Stimulated activated naive CD8-positive, alpha-beta T cell treated with anti-CD3 and anti-CD28 coated beads, Interleukin-15, amount 100 ng/mL, for 72 hours (primary cell): Measurements from ENCODE around the gene DAGLA.

Experiments used
- ATAC-seq: fragments of 150-1000 bp; cut with Tn5 transposase; 2 replicates; pipeline ENCODE4 v1.10.0; 2021; ENCODE audit warnings: mild to moderate bottlenecking, moderate library complexity
- DNase-seq, 2 donors: peaks; one replicate each; pipeline ENCODE4 v3.0.0; 2021 to 2022
- H3K27ac Mint-ChIP-seq, 2 donors: one replicate each; pipeline ENCODE4 v1.8.0; 2022; ENCODE audit warnings: mild to moderate bottlenecking in 2 of 2, mixed read lengths in 2 of 2, moderate library complexity in 2 of 2
- H3K27me3 Mint-ChIP-seq: one replicate; pipeline ENCODE4 v1.8.0; 2022; ENCODE audit warnings: mixed read lengths
- H3K4me1 Mint-ChIP-seq: one replicate; pipeline ENCODE4 v1.8.0; 2022; ENCODE audit warnings: mild to moderate bottlenecking, mixed read lengths
- H3K4me3 Mint-ChIP-seq, 2 donors: one replicate each; pipeline ENCODE4 v1.8.0; 2022; ENCODE audit warnings: mild to moderate bottlenecking in 2 of 2, mixed read lengths in 2 of 2, moderate library complexity in 1 of 2
- H3K9me3 Mint-ChIP-seq, 2 donors: one replicate each; pipeline ENCODE4 v1.8.0; 2022; ENCODE audit warnings: mixed read lengths in 2 of 2

Gene DAGLA

GRCh38 chr11:61750631-61751273 is 70.6 kb downstream of the DAGLA start:
- peaks cover 29% of the 10 kb centered on the region for H3K4me1 Mint-ChIP-seq
- no peak for DNase-seq
- H3K9me3 Mint-ChIP-seq = no peaks in the 10 kb centered on the region
- no peak overlapping the region for H3K4me3 Mint-ChIP-seq
- no peak overlapping the region for H3K27ac Mint-ChIP-seq
- no peak for ATAC-seq
- peaks cover 51% of the 10 kb centered on the region for H3K27me3 Mint-ChIP-seq

DNA sequence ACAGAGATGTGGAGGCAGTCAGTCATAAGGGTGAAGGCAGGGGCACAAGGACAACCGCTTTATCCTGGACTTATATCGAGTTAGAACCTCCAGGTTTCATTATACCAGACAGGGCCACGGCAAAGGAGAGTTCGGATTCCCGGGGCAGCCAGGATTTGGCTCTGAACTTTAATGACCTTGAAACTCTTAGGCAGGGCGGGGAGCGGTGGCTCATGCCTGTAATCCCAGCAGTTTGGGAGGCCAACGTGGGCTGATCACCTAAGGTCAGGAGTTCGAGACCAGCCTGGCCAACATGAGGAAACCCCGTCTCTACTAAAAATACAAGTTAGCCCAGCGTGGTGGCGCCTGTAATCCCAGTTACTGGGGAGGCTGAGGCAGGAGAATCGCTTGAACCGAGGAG is 71.2 kb downstream of the DAGLA start:
- ATAC-seq = no peak
- Mint-ChIP-seq H3K4me3 (no peak overlapping the region), H3K27ac (no peak overlapping the region), H3K4me1 (peaks cover 35% of the 10 kb centered on the region), H3K9me3 (no peaks in the 10 kb centered on the region), H3K27me3 (peaks cover 51% of the 10 kb centered on the region)
- no peak for DNase-seq

- Mint-ChIP-seq H3K9me3 (no peaks in the 10 kb centered on the region), H3K27me3 (peaks cover 51% of the 10 kb centered on the region), H3K4me3 (peak within 1 kb of the TSS; percentile 71 to 87), H3K4me1 (peaks cover 44% of the 10 kb centered on the region), H3K27ac (no peak within 1 kb of the TSS)
- ATAC-seq = peak; percentile 74
- peak; percentile 50 to 70 for DNase-seq
Measured at GRCh38 chr11:61752117-61752924, 72.1 kb downstream of the DAGLA start, which contains the start of gene MYRF. TSS of gene MYRF (plus strand) at chr11:61752636. CDS start at chr11:61752745, 109 bp downstream.

DNA sequence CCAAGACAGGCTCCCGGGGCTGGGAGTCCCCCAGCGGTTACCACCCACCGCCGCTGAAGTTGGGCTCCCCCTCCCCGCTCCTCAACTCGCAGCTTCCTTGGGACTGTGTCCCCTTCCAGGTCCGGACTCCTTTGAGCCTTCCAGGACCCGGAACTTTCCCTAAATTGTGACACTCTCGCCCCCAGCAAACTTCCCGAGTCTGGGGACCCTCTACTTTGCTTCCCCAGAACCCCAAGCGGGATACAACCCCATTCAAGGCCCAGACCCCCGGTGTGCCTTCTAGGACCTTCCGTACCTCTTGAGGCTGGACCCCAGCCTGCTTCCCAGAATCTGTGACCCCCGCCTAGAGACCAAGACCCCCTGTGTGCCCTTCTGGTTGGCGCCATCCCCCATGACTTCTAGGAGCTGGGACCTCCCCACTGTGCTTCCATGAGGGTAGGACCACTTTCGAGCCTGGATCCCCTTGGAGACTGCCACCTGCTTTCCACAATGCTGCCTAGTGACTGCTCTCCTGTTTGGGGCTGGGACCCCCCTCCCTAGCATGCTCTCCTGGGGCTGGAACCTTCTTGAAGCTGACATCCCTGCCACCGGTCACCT is 72.8 kb downstream of the DAGLA start:
- DNase-seq = no peak
- H3K4me1 Mint-ChIP-seq = peaks cover 48% of the 10 kb centered on the region
- H3K27ac Mint-ChIP-seq = no peak overlapping the region
- peak; percentile 2 for ATAC-seq
- no peaks in the 10 kb centered on the region for H3K9me3 Mint-ChIP-seq
- peak overlapping the region; percentile 69 to 87 for H3K4me3 Mint-ChIP-seq
- H3K27me3 Mint-ChIP-seq = peaks cover 51% of the 10 kb centered on the region

GRCh38 chr11:61753672-61754071 is 73.5 kb downstream of the DAGLA start:
- H3K27ac Mint-ChIP-seq = peak overlapping the region in 1 of 2 donors; percentile 55

GRCh38 chr11:61754534-61755482 is 74.6 kb downstream of the DAGLA start:
- no peaks in the 10 kb centered on the region for H3K9me3 Mint-ChIP-seq
- H3K4me1 Mint-ChIP-seq = peaks cover 42% of the 10 kb centered on the region
- H3K27ac Mint-ChIP-seq = no peak overlapping the region
- peak; percentile 24 for ATAC-seq
- H3K27me3 Mint-ChIP-seq = peaks cover 35% of the 10 kb centered on the region
- no peak overlapping the region for H3K4me3 Mint-ChIP-seq
- no peak for DNase-seq

More at GRCh38 chr11:61753672-61754071, 73.5 kb downstream of the DAGLA start:
- no peak for ATAC-seq
- no peaks in the 10 kb centered on the region for H3K9me3 Mint-ChIP-seq
- peaks cover 48% of the 10 kb centered on the region for H3K4me1 Mint-ChIP-seq
- H3K27me3 Mint-ChIP-seq = peaks cover 47% of the 10 kb centered on the region
- H3K4me3 Mint-ChIP-seq = peak overlapping the region; percentile 69 to 87
- no peak for DNase-seq

GRCh38 chr11:61756147-61756451 is 75.9 kb downstream of the DAGLA start:
- H3K4me3 Mint-ChIP-seq = peak overlapping the region; percentile 32 to 71
- H3K27ac Mint-ChIP-seq = peak overlapping the region; percentile 88 to 94
- DNase-seq (no peak), ATAC-seq (no peak)
- peaks cover 42% of the 10 kb centered on the region for H3K4me1 Mint-ChIP-seq
- H3K9me3 Mint-ChIP-seq = no peaks in the 10 kb centered on the region
- H3K27me3 Mint-ChIP-seq = peaks cover 23% of the 10 kb centered on the region

- Mint-ChIP-seq H3K27ac (peak overlapping the region; percentile 88 to 94), H3K4me1 (peaks cover 42% of the 10 kb centered on the region), H3K27me3 (peaks cover 18% of the 10 kb centered on the region), H3K9me3 (no peaks in the 10 kb centered on the region), H3K4me3 (peak overlapping the region; percentile 32 to 71)
- ATAC-seq = peak; percentile 84
- peak; percentile 33 to 68 for DNase-seq
Measured at GRCh38 chr11:61756452-61757212, 76.4 kb downstream of the DAGLA start.

DNA sequence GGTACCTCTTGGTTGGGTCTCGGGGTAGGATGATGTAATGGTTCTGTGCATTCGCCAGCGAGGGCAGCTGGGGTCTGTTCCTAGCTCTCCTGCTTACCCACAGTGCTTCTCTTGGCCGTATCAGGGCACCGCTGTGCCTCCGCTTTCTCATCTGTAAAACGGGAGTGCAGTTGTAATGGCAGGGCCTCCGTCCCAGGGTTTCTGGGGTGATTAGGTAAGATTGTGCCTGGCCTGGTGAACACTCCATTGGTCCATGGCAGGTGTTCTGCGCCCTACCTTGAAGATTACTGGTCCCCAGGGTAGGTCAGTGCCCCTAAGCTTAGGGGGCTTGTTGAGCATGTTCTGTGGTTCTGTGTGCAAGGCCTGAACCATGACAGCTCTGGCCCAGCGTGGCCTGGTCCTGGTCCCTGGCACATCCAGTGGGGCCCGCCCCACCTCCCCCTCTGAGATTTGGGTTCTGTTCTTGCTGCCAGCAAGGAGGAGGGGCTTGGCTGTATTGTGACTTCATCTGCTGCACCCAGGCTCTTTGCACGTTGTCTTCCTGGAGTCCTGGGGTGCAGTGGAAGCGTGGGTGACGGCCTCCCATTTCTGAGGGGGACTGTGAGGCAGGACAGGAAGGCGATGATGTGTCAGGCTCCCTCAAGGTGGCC is 77.1 kb downstream of the DAGLA start:
- H3K27ac Mint-ChIP-seq = peak overlapping the region; percentile 17 to 21
- DNase-seq = no peak
- peaks cover 42% of the 10 kb centered on the region for H3K4me1 Mint-ChIP-seq
- peaks cover 16% of the 10 kb centered on the region for H3K27me3 Mint-ChIP-seq
- H3K9me3 Mint-ChIP-seq = no peaks in the 10 kb centered on the region
- no peak for ATAC-seq
- peak overlapping the region in 1 of 2 donors; percentile 11 for H3K4me3 Mint-ChIP-seq

- Mint-ChIP-seq H3K9me3 (no peaks in the 10 kb centered on the region), H3K4me3 (no peak overlapping the region), H3K4me1 (peaks cover 17% of the 10 kb centered on the region), H3K27me3 (no peaks in the 10 kb centered on the region), H3K27ac (no peak overlapping the region)
- ATAC-seq = no peak
- no peak for DNase-seq
Measured at GRCh38 chr11:61760946-61761345, 80.8 kb downstream of the DAGLA start.

- Mint-ChIP-seq H3K4me1 (peaks cover 11% of the 10 kb centered on the region), H3K9me3 (no peaks in the 10 kb centered on the region), H3K4me3 (no peak overlapping the region), H3K27me3 (no peaks in the 10 kb centered on the region), H3K27ac (peak overlapping the region in 1 of 2 donors; percentile 40)
- no peak for DNase-seq
- no peak for ATAC-seq
Measured at GRCh38 chr11:61761440-61762222, 81.4 kb downstream of the DAGLA start.

GRCh38 chr11:61762223-61762615 is 82.0 kb downstream of the DAGLA start:
- Mint-ChIP-seq H3K27ac (no peak overlapping the region), H3K27me3 (no peaks in the 10 kb centered on the region), H3K4me1 (peaks cover 5% of the 10 kb centered on the region), H3K4me3 (no peak overlapping the region), H3K9me3 (no peaks in the 10 kb centered on the region)
- no peak for ATAC-seq
- no peak for DNase-seq

DNA sequence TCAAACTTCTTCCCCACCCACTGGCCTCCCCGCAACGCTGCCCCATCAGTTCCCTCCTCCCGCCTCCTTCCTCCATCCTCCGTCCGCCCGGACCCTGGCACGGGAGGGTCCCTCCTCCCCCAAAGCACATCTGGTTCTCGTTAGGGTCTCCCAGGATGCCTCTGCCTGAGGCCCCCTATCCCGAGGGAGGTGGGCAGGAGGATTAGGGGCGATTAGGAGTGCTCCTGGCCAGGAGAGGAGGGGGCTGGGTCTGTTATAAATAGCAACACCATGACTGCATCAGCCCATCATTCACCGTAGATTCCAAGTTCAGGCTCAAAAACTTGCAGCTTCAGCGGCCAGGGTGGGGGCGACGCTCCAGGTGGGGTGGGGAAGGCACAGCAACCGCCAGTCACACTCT is 82.6 kb downstream of the DAGLA start:
- H3K4me3 Mint-ChIP-seq = no peak overlapping the region
- no peaks in the 10 kb centered on the region for H3K9me3 Mint-ChIP-seq
- H3K4me1 Mint-ChIP-seq = no peaks in the 10 kb centered on the region
- DNase-seq = no peak
- ATAC-seq = no peak
- H3K27me3 Mint-ChIP-seq = no peaks in the 10 kb centered on the region
- H3K27ac Mint-ChIP-seq = no peak overlapping the region
